Skeletal muscle cell (primary cell): Measurements from ENCODE around the gene ZNG1B.
"Not testable (repeated sequence)": the region's sequence is repeated elsewhere in the genome, so short reads cannot be mapped to it uniquely, and the experiment has no call there.

Experiments used
- DNase-seq: peaks from one replicate; pipeline ENCODE4 v3.0.0-alpha.2; 2010; ENCODE audit warnings: low read depth
- H3K4me3 ChIP-seq: 2 replicates; pipeline ENCODE4 v1.5.1; 2011; ENCODE audit warnings: low read depth, mild to moderate bottlenecking, control low read depth, low read length, moderate library complexity

The ZNG1B gene

GRCh38 chr2:113502216-113503093 lies 65.0 kb downstream of the ZNG1B start:
- DNase-seq = not testable (repeated sequence)
- H3K4me3 ChIP-seq = peak overlapping the region; percentile 42

GRCh38 chr2:113503094-113504042 lies 65.9 kb downstream of the ZNG1B start:
- DNase-seq = not testable (repeated sequence)
- H3K4me3 ChIP-seq = peak overlapping the region; percentile 42

- DNase-seq, H3K4me3 ChIP-seq: not testable (repeated sequence)
These were observed 66.6 kb downstream of the ZNG1B start for GRCh38 chr2:113504081-113504480.

GRCh38 chr2:113507394-113508140 lies 70.1 kb downstream of the ZNG1B start:
- not testable (repeated sequence) for H3K4me3 ChIP-seq, DNase-seq

- not testable (repeated sequence) for DNase-seq, H3K4me3 ChIP-seq
These were observed 70.7 kb downstream of the ZNG1B start for GRCh38 chr2:113508187-113508586.

- DNase-seq = not testable (repeated sequence)
These were observed 73.4 kb downstream of the ZNG1B start for GRCh38 chr2:113510913-113511312.

GRCh38 chr2:113511859-113512258 lies 74.4 kb downstream of the ZNG1B start:
- DNase-seq, H3K4me3 ChIP-seq: not testable (repeated sequence)

More at GRCh38 chr2:113510913-113511312, 73.4 kb downstream of the ZNG1B start:
- H3K4me3 ChIP-seq = not testable (repeated sequence)

GRCh38 chr2:113515457-113515856 lies 78.0 kb downstream of the ZNG1B start:
- not testable (repeated sequence) for DNase-seq, H3K4me3 ChIP-seq

- H3K4me3 ChIP-seq = not testable (repeated sequence)
These were observed 78.5 kb downstream of the ZNG1B start for GRCh38 chr2:113515995-113516394.

GRCh38 chr2:113517025-113517424 lies 79.5 kb downstream of the ZNG1B start:
- not testable (repeated sequence) for DNase-seq, H3K4me3 ChIP-seq

More at GRCh38 chr2:113515995-113516394, 78.5 kb downstream of the ZNG1B start:
- not testable (repeated sequence) for DNase-seq

GRCh38 chr2:113520837-113521236 lies 83.3 kb downstream of the ZNG1B start:
- not testable (repeated sequence) for H3K4me3 ChIP-seq, DNase-seq

GRCh38 chr2:113521492-113521891 lies 84.0 kb downstream of the ZNG1B start:
- DNase-seq, H3K4me3 ChIP-seq: not testable (repeated sequence)

- not testable (repeated sequence) for H3K4me3 ChIP-seq, DNase-seq
These were observed 87.5 kb downstream of the ZNG1B start for GRCh38 chr2:113524986-113525385.

GRCh38 chr2:113527350-113528045 lies 90.0 kb downstream of the ZNG1B start:
- not testable (repeated sequence) for H3K4me3 ChIP-seq, DNase-seq

- DNase-seq, H3K4me3 ChIP-seq: not testable (repeated sequence)
These were observed 90.6 kb downstream of the ZNG1B start for GRCh38 chr2:113528126-113528525.

- not testable (repeated sequence) for DNase-seq, H3K4me3 ChIP-seq
These were observed 91.4 kb downstream of the ZNG1B start for GRCh38 chr2:113528904-113529303.

- not testable (repeated sequence) for H3K4me3 ChIP-seq, DNase-seq
These were observed 95.5 kb downstream of the ZNG1B start for GRCh38 chr2:113532991-113533390.

GRCh38 chr2:113536573-113536972 lies 99.1 kb downstream of the ZNG1B start:
- H3K4me3 ChIP-seq, DNase-seq: not testable (repeated sequence)
